Measurements from ENCODE around the gene KIAA1755.

DNA sequence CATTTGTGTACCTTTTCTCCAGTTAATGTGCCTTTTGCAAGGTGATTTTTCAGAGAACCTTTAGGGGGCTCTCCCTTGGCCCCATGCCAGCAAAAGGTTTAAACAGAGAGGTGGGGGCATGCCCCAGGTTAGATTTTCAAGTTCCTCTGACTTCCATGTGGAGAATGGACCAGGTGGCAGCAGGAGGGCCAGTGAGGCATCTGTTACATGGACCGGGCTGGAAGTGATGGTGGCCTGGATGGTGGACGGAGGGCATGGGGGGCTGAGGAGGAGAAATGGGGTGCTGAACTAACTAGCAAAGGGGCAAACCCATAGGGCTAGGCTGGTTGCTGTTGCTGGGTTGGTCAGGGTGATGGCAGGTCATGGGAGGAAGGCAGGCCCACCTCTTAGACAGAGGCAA lies 22.7 kb upstream of the KIAA1755 start:
- TF ChIP-seq, protein P1, sequence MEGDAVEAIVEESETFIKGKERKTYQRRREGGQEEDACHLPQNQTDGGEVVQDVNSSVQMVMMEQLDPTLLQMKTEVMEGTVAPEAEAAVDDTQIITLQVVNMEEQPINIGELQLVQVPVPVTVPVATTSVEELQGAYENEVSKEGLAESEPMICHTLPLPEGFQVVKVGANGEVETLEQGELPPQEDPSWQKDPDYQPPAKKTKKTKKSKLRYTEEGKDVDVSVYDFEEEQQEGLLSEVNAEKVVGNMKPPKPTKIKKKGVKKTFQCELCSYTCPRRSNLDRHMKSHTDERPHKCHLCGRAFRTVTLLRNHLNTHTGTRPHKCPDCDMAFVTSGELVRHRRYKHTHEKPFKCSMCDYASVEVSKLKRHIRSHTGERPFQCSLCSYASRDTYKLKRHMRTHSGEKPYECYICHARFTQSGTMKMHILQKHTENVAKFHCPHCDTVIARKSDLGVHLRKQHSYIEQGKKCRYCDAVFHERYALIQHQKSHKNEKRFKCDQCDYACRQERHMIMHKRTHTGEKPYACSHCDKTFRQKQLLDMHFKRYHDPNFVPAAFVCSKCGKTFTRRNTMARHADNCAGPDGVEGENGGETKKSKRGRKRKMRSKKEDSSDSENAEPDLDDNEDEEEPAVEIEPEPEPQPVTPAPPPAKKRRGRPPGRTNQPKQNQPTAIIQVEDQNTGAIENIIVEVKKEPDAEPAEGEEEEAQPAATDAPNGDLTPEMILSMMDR (IDR thresholded peaks at IDR 0.05), result no peak
- TF ChIP-seq POLR2A (IDR thresholded peaks at IDR 0.05), result no peak
